GM19240 (cell line): ENCODE results near the gene IL22RA2.

Experiments used
- DNase-seq: peaks from one replicate; pipeline ENCODE4 v3.0.0; 2011; ENCODE audit warnings: low spot score; ENCODE audit not compliant: insufficient read length

IL22RA2 gene

DNA sequence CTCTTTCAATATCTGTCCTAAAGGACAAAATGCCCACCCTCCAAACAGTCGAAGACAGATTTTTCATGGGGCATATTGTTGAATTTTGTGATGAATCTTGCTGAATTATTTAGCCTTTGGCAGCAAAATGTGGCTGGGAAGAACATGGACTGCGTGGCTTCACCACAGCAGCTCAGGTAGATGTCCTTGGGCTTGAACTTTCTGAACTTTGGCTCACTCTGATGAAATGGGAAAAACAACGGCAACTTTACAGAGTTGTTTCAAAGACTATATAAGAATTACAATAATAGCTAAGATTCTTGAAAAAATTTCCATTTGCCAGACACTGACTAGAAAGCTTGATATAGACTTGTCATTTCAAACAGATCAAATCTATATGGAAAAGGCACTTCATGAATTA, 75.9 kb downstream of the IL22RA2 start:
- DNase-seq: no peak

DNA sequence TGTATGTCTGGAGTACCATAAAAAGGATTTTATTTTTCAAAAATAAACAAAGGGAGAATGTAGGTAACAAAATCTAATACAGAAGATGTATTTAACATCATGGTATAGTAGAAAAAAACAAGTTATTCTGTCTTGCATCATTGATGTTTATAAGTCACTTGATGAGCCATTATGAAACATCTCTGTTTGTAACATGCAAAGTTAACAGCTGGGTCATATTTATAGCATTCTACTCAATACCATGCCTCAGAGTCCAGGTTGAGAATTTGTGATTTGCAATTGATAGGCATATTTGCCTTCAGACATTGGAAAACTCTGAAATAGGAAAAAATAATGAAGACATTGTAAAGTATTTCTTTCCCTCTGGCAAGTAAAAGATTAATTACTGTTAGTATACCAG, 76.4 kb downstream of the IL22RA2 start:
- no peak for DNase-seq

DNA sequence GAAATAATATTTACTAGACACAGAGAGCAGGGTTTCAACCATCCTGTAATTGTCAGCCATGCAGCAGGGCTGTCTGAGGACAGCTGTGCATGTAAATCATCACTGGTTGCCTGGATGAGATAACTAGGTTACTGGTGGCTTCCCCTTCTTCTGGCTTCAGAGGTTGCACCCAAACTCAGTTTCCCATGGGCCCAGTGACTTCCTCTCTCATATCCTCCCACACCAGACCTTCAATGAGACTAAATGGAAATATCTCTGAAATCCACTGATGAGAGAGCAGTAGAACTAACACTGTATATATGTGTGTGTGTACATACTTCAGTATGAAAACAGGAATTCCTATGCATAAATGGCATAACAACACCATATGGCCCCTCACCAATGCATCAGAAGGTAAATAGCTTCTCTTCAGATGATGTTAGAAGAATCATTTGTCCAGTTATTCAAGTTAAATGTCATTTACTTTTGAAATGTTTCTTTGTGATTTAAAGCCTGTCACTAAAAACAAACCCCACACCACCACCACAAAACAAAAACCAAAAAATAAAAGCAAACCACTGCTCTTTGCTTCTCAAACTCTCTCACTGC, 77.7 kb downstream of the IL22RA2 start:
- DNase-seq: peak; percentile 23

DNA sequence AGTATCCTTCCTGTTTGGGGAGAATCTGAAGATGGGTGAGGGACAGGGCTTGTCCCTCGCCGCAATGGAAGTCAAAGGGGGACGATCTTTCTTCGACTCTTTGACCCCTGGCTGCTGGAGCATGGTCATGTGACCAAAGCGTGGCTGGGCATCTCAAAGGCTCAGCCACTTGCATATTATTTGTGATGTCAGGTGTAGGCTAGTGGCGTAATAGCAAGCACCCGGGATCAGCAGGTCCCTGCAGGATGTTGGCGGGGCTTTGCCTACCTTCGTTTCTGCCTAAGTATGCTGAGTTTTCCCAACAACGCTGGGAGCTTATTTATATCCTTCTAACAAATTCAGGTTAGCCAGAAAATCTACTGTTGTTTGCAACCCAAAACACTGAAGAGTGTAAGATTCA, 78.4 kb downstream of the IL22RA2 start:
- no peak for DNase-seq

DNA sequence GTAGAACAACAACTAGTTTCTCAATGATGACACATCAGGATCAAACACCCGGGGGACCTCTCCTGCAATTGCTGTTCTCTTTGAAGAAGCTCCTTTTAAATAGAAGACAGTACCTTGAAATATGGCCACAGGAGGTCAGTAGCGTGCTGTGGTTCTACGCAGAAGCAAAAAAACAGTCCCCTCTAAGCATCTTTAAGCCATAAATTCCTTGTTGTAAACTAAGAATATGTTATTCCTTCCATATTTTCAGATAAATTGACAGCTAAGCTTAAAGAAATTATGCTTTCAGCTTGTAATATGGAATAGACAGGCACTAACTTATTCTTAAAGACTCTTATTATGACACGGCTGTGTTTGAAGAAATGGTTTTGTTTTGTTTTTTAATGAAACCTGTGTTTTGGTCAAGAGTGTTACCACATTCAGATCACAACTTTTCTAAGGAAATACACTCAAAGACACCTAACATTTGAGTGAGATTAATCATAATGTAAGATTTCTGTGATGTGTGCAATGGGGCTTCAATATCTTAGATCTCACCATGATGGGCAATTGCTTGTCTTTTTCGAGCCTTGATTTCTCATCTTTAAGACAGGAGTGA, 78.9 kb downstream of the IL22RA2 start:
- DNase-seq: no peak
